MCF 10A (cell line): ENCODE data around the gene TBCD. TPM values are rescaled to one million over a fixed set of nuclear protein-coding genes. Genes with fewer than 3 reads are reported as not detected.
A peak's percentile ranks its signal among the peaks of the same experiment; 100 is the strongest.

Source experiments
- BruUV-seq: library from RNA; stranded (reverse); fragments of 400-500 nt; replicated peaks from 2 replicates; lab custom pipeline; 2021; lab: Mats Ljungman, UMichigan
- CTCF ChIA-PET: fragments of 300-600 bp; sonication (Branson Sonifier 250); formaldehyde crosslinking; extraction: SDS; loops from one replicate; lab custom pipeline; 2021; ENCODE audit warnings: antibody characterized with exemption, inconsistent platforms; lab: Yijun Ruan, JAX
- POLR2A ChIA-PET: fragments of 300-600, 350-650 bp; sonication (Branson Sonifier 250); formaldehyde crosslinking; extraction: SDS; loops from one replicate; lab custom pipeline; 2020; ENCODE audit warnings: antibody characterized with exemption, inconsistent platforms; lab: Yijun Ruan, JAX
- DNase-seq: peaks from one replicate; pipeline ENCODE4 v3.0.0-alpha.2; 2018; ENCODE audit not compliant: unreplicated experiment
- H3K27ac Mint-ChIP-seq: one replicate; pipeline ENCODE4 v1.8.0; 2022; ENCODE audit warnings: mild to moderate bottlenecking, low read depth, mixed read lengths; ENCODE audit not compliant: unreplicated experiment
- H3K27me3 Mint-ChIP-seq: one replicate; pipeline ENCODE4 v1.8.0; 2022; ENCODE audit warnings: mixed read lengths; ENCODE audit not compliant: insufficient read depth, unreplicated experiment
- H3K36me3 Mint-ChIP-seq: one replicate; pipeline ENCODE4 v1.8.0; 2022; ENCODE audit warnings: mild to moderate bottlenecking, moderate library complexity, mixed read lengths; ENCODE audit not compliant: insufficient read depth, unreplicated experiment
- H3K4me1 Mint-ChIP-seq: one replicate; pipeline ENCODE4 v1.8.0; 2022; ENCODE audit warnings: mixed read lengths; ENCODE audit not compliant: insufficient read depth, unreplicated experiment
- H3K4me3 Mint-ChIP-seq: one replicate; pipeline ENCODE4 v1.8.0; 2022; ENCODE audit warnings: mild to moderate bottlenecking, moderate library complexity, mixed read lengths; ENCODE audit not compliant: unreplicated experiment
- H3K9me3 Mint-ChIP-seq: one replicate; pipeline ENCODE4 v1.8.0; 2022; ENCODE audit warnings: mixed read lengths; ENCODE audit not compliant: unreplicated experiment
- intact Hi-C: fragments of 100-400 bp; cut with micrococcal nuclease; formaldehyde crosslinking; loops from 2 replicates; pipeline ENCODE4 v1.14.1; 2022
- total RNA-seq: library from RNA; stranded (reverse); gene quantifications from 2 replicates; pipeline ENCODE4 v1.2.3, GENCODE V29; 2022
- TF ChIP-seq, protein P1 (sequence below): fragments of 200-600 bp; IDR thresholded peaks from one replicate; pipeline ENCODE4 v1.8.0; 2022; ENCODE audit warnings: antibody characterized with exemption, mild to moderate bottlenecking; ENCODE audit not compliant: unreplicated experiment

Gene TBCD
- total RNA-seq, 1 experiment from 2014 or later: 76.2 TPM

DNA sequence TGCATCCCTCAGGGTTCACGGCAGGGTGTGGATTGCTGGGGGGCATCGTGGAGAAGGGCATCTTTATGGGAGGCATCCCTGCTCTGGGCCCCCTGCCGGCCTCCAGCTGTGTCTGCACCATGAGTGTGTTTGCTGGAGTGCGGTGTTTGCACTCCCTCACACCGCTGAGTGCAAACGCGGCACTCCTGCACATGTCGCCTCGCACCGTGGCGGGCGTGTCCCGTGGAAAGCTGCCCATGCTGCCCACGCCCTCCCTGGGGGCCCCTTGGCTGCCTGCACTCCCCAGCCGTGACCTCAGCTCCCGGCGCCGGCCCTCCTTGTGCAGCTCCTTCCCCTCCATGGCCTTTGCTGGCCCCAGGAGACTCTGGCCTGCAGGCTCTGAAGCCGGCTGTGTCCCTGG is 162.5 kb downstream of the TBCD start:
- CTCF ChIA-PET: interaction anchor here (0.5 to 2.1 kb wide), 2 partner anchors 133 to 288 kb away, joined by 3 to 14 read pairs; no protein-coding TSS in a partner anchor
- DNase-seq: no peak
- Mint-ChIP-seq H3K4me1 (no peaks in the 10 kb centered on the region), H3K27me3 (no peaks in the 10 kb centered on the region), H3K36me3 (peaks cover 36% of the 10 kb centered on the region), H3K27ac (no peak overlapping the region), H3K9me3 (no peaks in the 10 kb centered on the region), H3K4me3 (no peak overlapping the region)
- intact Hi-C loops: loop anchor here (1.0 kb wide), 1 partner anchor 133 kb away; no protein-coding TSS in a partner anchor
- TF ChIP-seq, protein P1, sequence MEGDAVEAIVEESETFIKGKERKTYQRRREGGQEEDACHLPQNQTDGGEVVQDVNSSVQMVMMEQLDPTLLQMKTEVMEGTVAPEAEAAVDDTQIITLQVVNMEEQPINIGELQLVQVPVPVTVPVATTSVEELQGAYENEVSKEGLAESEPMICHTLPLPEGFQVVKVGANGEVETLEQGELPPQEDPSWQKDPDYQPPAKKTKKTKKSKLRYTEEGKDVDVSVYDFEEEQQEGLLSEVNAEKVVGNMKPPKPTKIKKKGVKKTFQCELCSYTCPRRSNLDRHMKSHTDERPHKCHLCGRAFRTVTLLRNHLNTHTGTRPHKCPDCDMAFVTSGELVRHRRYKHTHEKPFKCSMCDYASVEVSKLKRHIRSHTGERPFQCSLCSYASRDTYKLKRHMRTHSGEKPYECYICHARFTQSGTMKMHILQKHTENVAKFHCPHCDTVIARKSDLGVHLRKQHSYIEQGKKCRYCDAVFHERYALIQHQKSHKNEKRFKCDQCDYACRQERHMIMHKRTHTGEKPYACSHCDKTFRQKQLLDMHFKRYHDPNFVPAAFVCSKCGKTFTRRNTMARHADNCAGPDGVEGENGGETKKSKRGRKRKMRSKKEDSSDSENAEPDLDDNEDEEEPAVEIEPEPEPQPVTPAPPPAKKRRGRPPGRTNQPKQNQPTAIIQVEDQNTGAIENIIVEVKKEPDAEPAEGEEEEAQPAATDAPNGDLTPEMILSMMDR: peak; percentile 45
- BruUV-seq: no TSS peak
- POLR2A ChIA-PET: interaction anchor here (2.0 kb wide), 1 partner anchor 38 kb away, joined by 8 read pairs; no protein-coding TSS in a partner anchor

DNA sequence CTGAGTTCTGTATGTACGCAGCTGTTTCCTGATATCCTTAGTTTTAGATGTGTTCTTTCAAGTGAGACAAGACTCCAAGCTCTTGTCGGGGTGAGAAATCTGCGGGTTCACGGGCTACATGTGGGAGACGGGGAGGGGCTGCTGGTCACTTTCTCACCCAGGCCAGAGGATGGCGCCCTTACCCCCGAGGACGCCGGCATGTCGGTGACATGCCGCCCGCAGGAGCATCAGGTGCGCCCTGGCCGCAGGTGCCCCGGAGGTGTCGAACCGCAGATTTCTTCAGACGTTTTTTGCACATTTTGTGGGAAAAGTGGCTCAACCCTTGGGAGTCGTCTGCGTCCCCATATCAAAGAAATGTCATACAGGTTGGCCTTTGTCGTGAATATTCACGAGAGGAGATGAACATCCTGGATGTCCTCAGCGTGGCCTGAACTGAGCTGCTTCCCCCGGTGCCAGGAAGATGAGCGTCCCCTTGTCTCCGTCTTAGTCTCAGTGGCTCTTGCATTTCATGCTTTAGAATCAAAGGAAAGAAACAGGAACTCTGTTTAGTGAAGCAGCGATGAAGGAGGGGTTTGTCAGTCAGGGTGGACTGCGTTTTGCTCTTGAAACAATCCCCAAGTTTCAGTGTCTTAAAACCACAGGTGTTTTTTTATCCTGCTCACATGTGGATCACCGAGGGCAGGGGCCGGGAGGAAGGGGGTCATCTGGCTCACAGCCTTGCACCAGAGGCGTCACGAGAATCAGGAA is 163.3 kb downstream of the TBCD start:
- Mint-ChIP-seq H3K4me3 (no peak overlapping the region), H3K4me1 (no peaks in the 10 kb centered on the region), H3K27ac (no peak overlapping the region), H3K9me3 (no peaks in the 10 kb centered on the region), H3K27me3 (no peaks in the 10 kb centered on the region), H3K36me3 (peaks cover 41% of the 10 kb centered on the region)
- POLR2A ChIA-PET: interaction anchor here (0.9 to 2.0 kb wide), 2 partner anchors 39 to 40 kb away, joined by 4 to 8 read pairs; no protein-coding TSS in a partner anchor
- no peak for DNase-seq
- CTCF ChIA-PET: interaction anchor here (2.1 kb wide), 1 partner anchor 134 kb away, joined by 14 read pairs; no protein-coding TSS in a partner anchor
- no TSS peak for BruUV-seq
- intact Hi-C loops: no loop called here
- TF ChIP-seq, protein P1: no peak

DNA sequence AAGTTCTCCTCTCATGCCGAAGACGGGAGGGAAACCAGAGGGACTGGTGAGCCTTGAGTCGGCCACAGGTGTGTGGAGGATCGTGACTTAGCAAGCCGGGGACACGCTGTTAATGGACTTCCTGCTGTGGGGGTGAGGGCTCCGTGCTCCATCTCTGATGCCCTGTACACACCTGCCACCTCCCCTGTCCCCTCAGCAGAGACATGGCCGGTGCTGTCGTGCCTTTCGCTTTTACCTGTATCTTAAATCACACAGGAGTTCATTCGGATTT is 163.8 kb downstream of the TBCD start:
- intact Hi-C loops: no loop called here
- TF ChIP-seq, protein P1: no peak
- Mint-ChIP-seq H3K36me3 (peaks cover 42% of the 10 kb centered on the region), H3K27ac (no peak overlapping the region), H3K4me1 (no peaks in the 10 kb centered on the region), H3K9me3 (no peaks in the 10 kb centered on the region), H3K4me3 (no peak overlapping the region), H3K27me3 (no peaks in the 10 kb centered on the region)
- BruUV-seq: no TSS peak
- DNase-seq: no peak
- ChIA-PET CTCF (no interaction called here), POLR2A (interaction anchor here (0.9 kb wide), 1 partner anchor 40 kb away, joined by 4 read pairs; no protein-coding TSS in a partner anchor)

DNA sequence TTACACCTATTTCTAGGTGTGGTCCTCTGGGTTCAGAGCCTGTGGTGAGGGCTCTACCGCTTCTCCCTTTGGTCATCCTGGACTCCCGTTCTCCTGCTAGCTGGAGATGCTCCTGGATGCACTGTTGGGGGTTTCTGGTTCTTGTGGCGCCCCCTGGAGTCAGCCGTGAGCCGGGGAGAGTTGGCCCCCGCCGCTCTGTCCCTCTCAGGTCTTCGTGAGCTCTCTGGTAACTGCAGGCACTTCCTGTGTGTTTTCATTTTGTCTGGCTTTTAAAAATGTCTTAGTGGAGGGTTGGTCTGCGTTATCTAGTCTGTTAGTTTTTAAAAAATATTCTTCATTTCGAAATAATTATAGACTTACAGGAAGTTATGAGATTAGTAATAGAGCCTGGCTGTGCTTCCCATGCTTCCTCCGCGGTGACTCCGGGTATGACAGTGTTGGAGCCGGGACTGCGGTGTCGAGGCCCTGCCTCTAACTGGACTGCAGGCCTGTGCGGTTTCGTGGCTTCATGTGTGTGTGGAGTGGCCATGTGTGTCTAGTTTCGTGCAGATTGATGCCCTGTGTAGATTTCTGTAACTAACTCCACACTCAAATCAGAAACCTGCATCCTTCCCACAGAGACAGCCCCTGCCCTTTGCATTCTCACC is 166.0 kb downstream of the TBCD start:
- Mint-ChIP-seq H3K4me1 (no peaks in the 10 kb centered on the region), H3K27me3 (no peaks in the 10 kb centered on the region), H3K4me3 (no peak overlapping the region), H3K36me3 (peaks cover 35% of the 10 kb centered on the region), H3K27ac (no peak overlapping the region), H3K9me3 (no peaks in the 10 kb centered on the region)
- CTCF ChIA-PET: interaction anchor here (0.7 to 1.5 kb wide), 2 partner anchors 11 to 93 kb away, joined by 3 read pairs; no protein-coding TSS in a partner anchor
- TF ChIP-seq, protein P1: no peak
- BruUV-seq: no TSS peak
- intact Hi-C loops: no loop called here
- peak; percentile 13 for DNase-seq
- POLR2A ChIA-PET: no interaction called here
